DMS79 (cell line): ENCODE measurements around the gene DOCK3.
"Not testable (repeated sequence)": the region's sequence is repeated elsewhere in the genome, so short reads cannot be mapped to it uniquely, and the experiment has no call there.

Source experiments
- DNase-seq: peaks from one replicate; lab custom pipeline; 2025; lab: John Stamatoyannopoulos, UW

The DOCK3 gene

GRCh38 chr3:51307458-51307857, 632.7 kb downstream of the DOCK3 start:
- no peak for DNase-seq

GRCh38 chr3:51307945-51308607, 633.3 kb downstream of the DOCK3 start:
- not testable (repeated sequence) for DNase-seq

GRCh38 chr3:51311055-51311454, 636.3 kb downstream of the DOCK3 start:
- DNase-seq = no peak

- no peak for DNase-seq
These were observed 653.5 kb downstream of the DOCK3 start for GRCh38 chr3:51328206-51328605.

- DNase-seq = no peak
These were observed 655.3 kb downstream of the DOCK3 start for GRCh38 chr3:51330046-51330445.

- no peak for DNase-seq
These were observed 657.4 kb downstream of the DOCK3 start for GRCh38 chr3:51332156-51332555.

GRCh38 chr3:51333021-51333420, 658.3 kb downstream of the DOCK3 start:
- DNase-seq = no peak

- DNase-seq = no peak
These were observed 661.5 kb downstream of the DOCK3 start for GRCh38 chr3:51336261-51336660.

- no peak for DNase-seq
These were observed 662.9 kb downstream of the DOCK3 start for GRCh38 chr3:51337666-51338065.

- no peak for DNase-seq
These were observed 663.9 kb downstream of the DOCK3 start for GRCh38 chr3:51338632-51339031.

GRCh38 chr3:51340013-51340829, 665.5 kb downstream of the DOCK3 start:
- DNase-seq = no peak

GRCh38 chr3:51340989-51341636, 666.4 kb downstream of the DOCK3 start:
- no peak for DNase-seq

GRCh38 chr3:51343918-51344687, 669.4 kb downstream of the DOCK3 start:
- DNase-seq = no peak

GRCh38 chr3:51350751-51351150, 676.0 kb downstream of the DOCK3 start:
- DNase-seq = no peak

- DNase-seq = no peak
These were observed 678.4 kb downstream of the DOCK3 start for GRCh38 chr3:51353131-51353530.

GRCh38 chr3:51353691-51354090, 679.0 kb downstream of the DOCK3 start:
- DNase-seq = no peak

GRCh38 chr3:51354172-51354571, 679.4 kb downstream of the DOCK3 start:
- no peak for DNase-seq

GRCh38 chr3:51354731-51355615, 680.2 kb downstream of the DOCK3 start:
- no peak for DNase-seq

- DNase-seq = no peak
These were observed 681.3 kb downstream of the DOCK3 start for GRCh38 chr3:51355891-51356578.

- DNase-seq = no peak
These were observed 683.1 kb downstream of the DOCK3 start for GRCh38 chr3:51357856-51358255.

GRCh38 chr3:51358981-51359380, 684.3 kb downstream of the DOCK3 start:
- no peak for DNase-seq
